Measurements from ENCODE around the gene DOCK3.

- TF ChIP-seq PPARA (CRISPR knock-in tag; IDR thresholded peaks at IDR 0.05; ENCODE audit: borderline replicate concordance) (no peak), TSHZ2 (CRISPR knock-in tag; IDR thresholded peaks at IDR 0.05) (no peak), CSRNP3 (CRISPR knock-in tag; IDR thresholded peaks at IDR 0.05) (no peak), CREB5 (CRISPR knock-in tag; IDR thresholded peaks at IDR 0.05; ENCODE audit: low read depth) (no peak), SNAI2 (CRISPR knock-in tag; IDR thresholded peaks at IDR 0.05) (no peak)
These were observed 747.5 kb downstream of the DOCK3 start for GRCh38 chr3:51422211-51422610.
